OCI-LY3 (cell line): Measurements from ENCODE around the gene ADGRG6.

Source experiments
- CTCF ChIP-seq: fragments of 200-600, 300-600 bp; sonication (generic); IDR thresholded peaks from 2 replicates; pipeline ENCODE4 v1.5.1; 2014; ENCODE audit warnings: antibody characterized with exemption, low read length, low read depth
- EZH2phosphoT487 ChIP-seq: fragments of 200-600 bp; shearing (Covaris generic); IDR thresholded peaks from 2 replicates; pipeline ENCODE4 v1.6.1; 2018; ENCODE audit warnings: antibody characterized with exemption, mixed run types, low read depth

- no peak for TF ChIP-seq CTCF
- TF ChIP-seq EZH2phosphoT487: no peak
These were observed 137.1 kb downstream of the ADGRG6 start for GRCh38 chr6:142438898-142439297.
